HG03521 (cell line): ENCODE data around the gene RFPL3.
"Not testable (repeated sequence)": the region's sequence is repeated elsewhere in the genome, so short reads cannot be mapped to it uniquely, and the experiment has no call there.

Experiments used
- ATAC-seq: cut with Tn5 transposase; IDR thresholded peaks from one replicate; pipeline ENCODE4 v1.9.1; 2021; ENCODE audit warnings: mild to moderate bottlenecking, moderate library complexity; ENCODE audit not compliant: unreplicated experiment

The RFPL3 gene

GRCh38 chr22:32329202-32329645 is 28.4 kb upstream of the RFPL3 start:
- ATAC-seq: no peak

- no peak for ATAC-seq
These were observed 26.3 kb upstream of the RFPL3 start for GRCh38 chr22:32331236-32331917.

- no peak for ATAC-seq
These were observed 25.5 kb upstream of the RFPL3 start for GRCh38 chr22:32331918-32332725.

- no peak for ATAC-seq
These were observed 24.4 kb upstream of the RFPL3 start for GRCh38 chr22:32333141-32333768.

GRCh38 chr22:32333769-32334659 is 23.7 kb upstream of the RFPL3 start:
- no peak for ATAC-seq

- no peak for ATAC-seq
These were observed 22.9 kb upstream of the RFPL3 start for GRCh38 chr22:32334660-32335365.

GRCh38 chr22:32335471-32335870 is 22.2 kb upstream of the RFPL3 start:
- no peak for ATAC-seq

GRCh38 chr22:32336121-32336603 is 21.5 kb upstream of the RFPL3 start:
- ATAC-seq: no peak

- ATAC-seq: no peak
These were observed 20.8 kb upstream of the RFPL3 start for GRCh38 chr22:32336771-32337424.

- not testable (repeated sequence) for ATAC-seq
These were observed 20.2 kb upstream of the RFPL3 start for GRCh38 chr22:32337425-32337824.

- ATAC-seq: no peak
These were observed 18.9 kb upstream of the RFPL3 start for GRCh38 chr22:32338757-32339156.

GRCh38 chr22:32339190-32340012 is 18.3 kb upstream of the RFPL3 start:
- ATAC-seq: no peak

GRCh38 chr22:32340411-32340810 is 17.3 kb upstream of the RFPL3 start:
- no peak for ATAC-seq

GRCh38 chr22:32341122-32341740 is 16.4 kb upstream of the RFPL3 start:
- no peak for ATAC-seq

GRCh38 chr22:32342977-32343376 is 14.7 kb upstream of the RFPL3 start:
- no peak for ATAC-seq

GRCh38 chr22:32343941-32344340 is 13.7 kb upstream of the RFPL3 start:
- no peak for ATAC-seq

GRCh38 chr22:32348031-32348611 is 9.5 kb upstream of the RFPL3 start:
- no peak for ATAC-seq

- ATAC-seq: not testable (repeated sequence)
These were observed 5.8 kb upstream of the RFPL3 start for GRCh38 chr22:32351875-32352274.
